Stimulated activated CD4-positive, alpha-beta T cell treated with anti-CD3 and anti-CD28 coated beads, Interleukin-15, amount 100 ng/mL, for 48 hours (primary cell): ENCODE data around the gene TNC.

Experiments
- DNase-seq, 2 donors: peaks; one replicate each; pipeline ENCODE4 v3.0.0-alpha.2; 2020; ENCODE audit warnings: low read depth in 2 of 2

The TNC gene

GRCh38 chr9:115103746-115104477 lies 14.0 kb downstream of the TNC start:
- DNase-seq = no peak

- no peak for DNase-seq
These were observed 18.1 kb downstream of the TNC start for GRCh38 chr9:115099901-115100300.

GRCh38 chr9:115098226-115098965 lies 19.6 kb downstream of the TNC start:
- DNase-seq = no peak

- DNase-seq = no peak
These were observed 24.4 kb downstream of the TNC start for GRCh38 chr9:115093520-115093919.

GRCh38 chr9:115090486-115090885 lies 27.5 kb downstream of the TNC start:
- DNase-seq = no peak

- no peak for DNase-seq
These were observed 29.1 kb downstream of the TNC start for GRCh38 chr9:115088860-115089259.

GRCh38 chr9:115086886-115087285 lies 31.1 kb downstream of the TNC start:
- no peak for DNase-seq

GRCh38 chr9:115086461-115086860 lies 31.5 kb downstream of the TNC start:
- DNase-seq = no peak

GRCh38 chr9:115085773-115086377 lies 32.1 kb downstream of the TNC start:
- DNase-seq = no peak

GRCh38 chr9:115084709-115085108 lies 33.2 kb downstream of the TNC start:
- DNase-seq = no peak

GRCh38 chr9:115084157-115084556 lies 33.8 kb downstream of the TNC start:
- DNase-seq = no peak

- no peak for DNase-seq
These were observed 37.7 kb downstream of the TNC start for GRCh38 chr9:115080242-115080641.

GRCh38 chr9:115079156-115079555 lies 38.8 kb downstream of the TNC start:
- DNase-seq = no peak

- no peak for DNase-seq
These were observed 44.5 kb downstream of the TNC start for GRCh38 chr9:115073456-115073855.

GRCh38 chr9:115071176-115071575 lies 46.8 kb downstream of the TNC start:
- no peak for DNase-seq

GRCh38 chr9:115069771-115070170 lies 48.2 kb downstream of the TNC start:
- DNase-seq = no peak

GRCh38 chr9:115069302-115069701 lies 48.7 kb downstream of the TNC start:
- no peak for DNase-seq

GRCh38 chr9:115068031-115068430 lies 49.9 kb downstream of the TNC start:
- DNase-seq = no peak

GRCh38 chr9:115063058-115063845 lies 54.7 kb downstream of the TNC start:
- no peak for DNase-seq

GRCh38 chr9:115058684-115059315 lies 59.2 kb downstream of the TNC start:
- DNase-seq = no peak

- DNase-seq = no peak
These were observed 59.8 kb downstream of the TNC start for GRCh38 chr9:115058175-115058574.

GRCh38 chr9:115057559-115057958 lies 60.4 kb downstream of the TNC start:
- DNase-seq = no peak
